Measurements from ENCODE around the gene NOS1AP.

NOS1AP gene

DNA sequence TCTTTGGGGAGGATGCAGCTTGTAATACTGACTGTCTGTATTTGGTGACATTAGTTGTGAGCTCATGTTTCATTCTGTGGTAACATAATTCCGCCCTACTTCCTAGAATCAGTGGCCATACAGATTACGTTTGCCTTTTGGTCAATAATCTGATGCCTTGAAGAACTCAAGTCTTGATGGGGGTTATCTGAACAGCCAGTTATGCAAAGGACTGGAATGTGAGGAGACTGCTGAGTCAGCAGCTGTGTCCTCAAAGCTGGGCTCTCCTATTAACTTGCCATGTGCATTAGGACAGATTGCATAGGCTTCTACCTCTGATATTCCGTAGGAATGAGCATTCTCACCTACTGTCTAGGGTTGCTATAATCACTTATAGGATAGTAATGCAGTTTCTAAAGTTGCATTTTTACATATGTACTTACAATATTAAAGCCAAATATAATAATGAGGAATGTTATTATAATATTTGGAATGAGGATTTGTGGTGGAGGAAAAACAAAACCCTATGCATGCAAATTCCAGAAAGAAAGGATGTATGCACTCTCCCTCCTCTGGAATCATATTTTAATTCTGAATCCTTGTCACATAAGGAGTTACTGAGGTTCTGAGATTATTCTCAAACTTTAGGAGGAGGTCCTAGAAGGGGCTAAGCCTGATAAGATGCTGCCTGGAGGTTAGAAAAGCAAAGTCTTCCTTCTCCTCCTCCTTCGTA, 116.0 kb downstream of the NOS1AP start:
- FAIRE-seq = no peak
- DNase-seq (ENCODE audit: insufficient read length, low spot score) = no peak
- no peak for TF ChIP-seq POLR2A (IDR thresholded peaks at IDR 0.05; ENCODE audit: low read depth, low read length)

GRCh38 chr1:162186026-162186374, 116.5 kb downstream of the NOS1AP start:
- FAIRE-seq = no peak
- TF ChIP-seq POLR2A (IDR thresholded peaks at IDR 0.05; ENCODE audit: low read depth, low read length) = no peak
- DNase-seq (ENCODE audit: insufficient read length, low spot score) = no peak

DNA sequence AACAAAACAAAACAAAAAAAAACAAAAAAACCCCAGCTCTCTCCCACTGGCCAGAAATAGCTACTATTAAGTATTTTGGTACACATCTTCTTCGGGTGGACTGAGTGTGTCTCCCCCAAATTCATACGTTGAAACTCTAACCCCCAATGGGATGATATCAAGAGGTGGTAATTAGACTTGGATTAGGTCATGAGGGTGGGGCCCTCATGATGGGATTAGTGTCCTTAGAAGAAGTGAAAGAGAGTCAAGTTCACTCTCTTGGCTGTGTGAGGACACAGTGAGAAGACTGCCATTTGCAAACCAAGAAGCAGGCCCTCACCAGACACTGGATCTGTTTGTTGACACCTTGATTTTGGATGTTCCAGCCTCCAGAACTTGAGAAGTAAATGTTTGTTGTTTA, 116.9 kb downstream of the NOS1AP start:
- FAIRE-seq (no peak), DNase-seq (ENCODE audit: insufficient read length, low spot score) (no peak)
- no peak for TF ChIP-seq POLR2A (IDR thresholded peaks at IDR 0.05; ENCODE audit: low read depth, low read length)

DNA sequence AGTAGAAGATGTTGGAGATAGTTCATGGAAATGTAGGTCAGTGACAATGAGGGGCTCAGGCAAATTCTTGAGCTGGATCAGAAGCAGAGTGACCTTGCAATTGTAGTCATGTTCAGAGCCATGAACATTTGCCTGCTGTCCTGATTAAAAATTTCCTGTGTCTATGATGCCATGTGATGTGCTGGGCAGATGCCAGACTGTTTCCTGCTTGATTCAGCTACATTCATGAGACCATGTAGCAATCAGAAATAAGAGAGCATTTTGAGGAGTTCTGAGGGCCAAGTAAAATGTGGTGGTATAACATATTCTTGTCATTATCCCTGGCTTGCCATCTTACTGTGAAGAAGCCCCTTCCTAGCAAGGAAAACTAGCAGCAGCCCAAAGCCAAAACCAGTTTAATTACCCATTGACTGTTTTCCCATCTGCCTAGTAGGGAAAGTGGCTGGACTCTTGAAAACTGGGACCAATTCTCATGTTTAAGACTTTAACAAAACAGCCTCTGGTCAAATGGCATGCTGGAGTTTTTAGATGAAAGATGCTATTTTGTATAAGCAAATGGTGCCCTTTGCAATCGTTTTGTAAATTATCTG, 118.3 kb downstream of the NOS1AP start:
- TF ChIP-seq POLR2A (IDR thresholded peaks at IDR 0.05; ENCODE audit: low read depth, low read length) = no peak
- DNase-seq (ENCODE audit: insufficient read length, low spot score) (no peak), FAIRE-seq (no peak)

- no peak for FAIRE-seq
- no peak for TF ChIP-seq POLR2A (IDR thresholded peaks at IDR 0.05; ENCODE audit: low read depth, low read length)
- DNase-seq (ENCODE audit: insufficient read length, low spot score) = no peak
Observed at GRCh38 chr1:162189345-162189744, 119.9 kb downstream of the NOS1AP start.

DNA sequence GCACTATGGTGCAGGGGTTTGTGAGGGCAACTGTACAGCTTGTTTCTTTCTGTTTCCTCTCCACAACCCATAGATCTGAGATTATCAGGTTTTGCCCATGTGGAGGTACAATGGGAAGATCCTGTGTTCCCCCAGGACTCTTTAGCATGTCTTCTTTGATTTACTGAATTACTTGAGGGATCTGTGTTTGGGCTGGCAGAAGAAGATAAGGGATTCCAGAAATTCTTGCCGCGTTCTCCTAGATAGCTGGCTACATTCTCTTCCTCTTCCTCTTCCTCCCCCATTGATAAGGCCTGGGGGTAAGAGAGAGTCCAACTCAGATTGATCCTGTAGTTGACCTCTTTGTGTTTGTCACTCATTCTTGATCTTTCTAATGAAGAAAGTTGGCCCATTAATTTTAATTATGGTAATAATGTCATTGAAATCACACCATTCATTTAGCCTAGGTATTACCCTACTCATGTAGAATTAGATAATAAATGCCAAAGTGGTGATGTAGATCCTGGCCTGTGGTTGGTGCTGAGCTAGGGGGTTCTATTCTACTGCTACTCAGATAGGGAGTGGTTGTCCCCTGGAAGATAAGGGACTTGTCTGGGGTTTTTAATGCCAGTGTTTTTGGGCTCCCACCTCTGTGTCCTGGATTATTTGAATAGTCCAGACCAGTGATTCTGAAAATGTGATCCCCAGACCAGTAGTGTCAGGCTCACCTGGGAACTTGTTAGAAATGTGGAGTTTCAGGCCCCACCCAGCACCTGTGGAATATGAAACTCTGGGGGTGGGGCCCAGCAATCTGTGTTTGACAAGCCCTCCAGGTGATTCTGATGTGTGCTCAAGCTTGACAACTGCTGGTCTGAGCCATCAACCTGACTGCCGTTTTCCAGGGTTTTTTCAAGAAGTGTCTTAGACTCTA, 122.2 kb downstream of the NOS1AP start:
- no peak for TF ChIP-seq POLR2A (IDR thresholded peaks at IDR 0.05; ENCODE audit: low read depth, low read length)

GRCh38 chr1:162192306-162192678, 122.8 kb downstream of the NOS1AP start:
- no peak for DNase-seq (ENCODE audit: insufficient read length, low spot score)
- no peak for FAIRE-seq
- TF ChIP-seq POLR2A (IDR thresholded peaks at IDR 0.05; ENCODE audit: low read depth, low read length) = no peak

More for the DNA sequence above, 122.2 kb downstream of the NOS1AP start:
- DNase-seq (ENCODE audit: insufficient read length, low spot score) (no peak), FAIRE-seq (no peak)

GRCh38 chr1:162192763-162193162, 123.3 kb downstream of the NOS1AP start:
- DNase-seq (ENCODE audit: insufficient read length, low spot score) = no peak
- TF ChIP-seq POLR2A (IDR thresholded peaks at IDR 0.05; ENCODE audit: low read depth, low read length) = no peak
- no peak for FAIRE-seq

- TF ChIP-seq POLR2A (IDR thresholded peaks at IDR 0.05; ENCODE audit: low read depth, low read length) = no peak
- DNase-seq (ENCODE audit: insufficient read length, low spot score) (no peak), FAIRE-seq (no peak)
Observed at GRCh38 chr1:162193221-162193620, 123.7 kb downstream of the NOS1AP start.

DNA sequence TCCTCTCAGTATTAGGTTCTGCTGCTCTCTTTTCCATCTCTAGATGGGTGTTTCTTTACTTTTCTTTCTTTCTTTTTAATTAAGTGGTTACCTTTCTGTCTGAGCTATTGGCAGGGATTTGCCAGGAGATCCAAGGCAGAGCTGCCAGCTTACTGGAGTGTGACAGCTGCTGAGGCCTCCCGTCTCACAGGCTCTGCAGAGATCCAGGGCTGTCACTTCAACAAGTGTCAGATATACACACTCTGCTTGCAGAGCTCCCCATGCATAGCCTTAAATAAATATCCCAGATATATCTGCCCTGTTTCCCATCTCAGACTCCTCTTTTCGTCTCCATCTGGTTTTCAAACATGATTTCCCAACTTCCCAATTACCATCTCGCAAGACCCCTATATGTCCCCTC, 124.3 kb downstream of the NOS1AP start:
- no peak for TF ChIP-seq POLR2A (IDR thresholded peaks at IDR 0.05; ENCODE audit: low read depth, low read length)
- DNase-seq (ENCODE audit: insufficient read length, low spot score) = no peak
- no peak for FAIRE-seq

DNA sequence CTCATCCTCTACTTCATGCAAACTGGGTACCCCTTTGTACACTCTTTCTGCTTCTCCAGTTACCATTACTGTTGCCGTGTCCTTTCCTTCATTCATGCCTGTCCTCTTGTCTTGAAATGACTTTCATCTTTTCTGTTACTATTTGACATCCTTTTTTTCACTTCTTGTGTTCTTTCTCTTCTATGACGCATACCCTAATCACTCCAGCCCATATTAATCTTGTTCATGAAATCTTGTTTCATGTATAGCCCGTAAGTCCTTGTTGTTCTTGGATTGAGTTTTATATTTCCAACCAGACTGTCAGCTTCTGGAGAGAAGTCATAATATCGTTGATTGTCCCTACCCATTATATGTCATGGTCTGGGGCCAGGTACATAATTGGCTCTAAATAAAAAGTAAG, 126.1 kb downstream of the NOS1AP start:
- DNase-seq (ENCODE audit: insufficient read length, low spot score) (no peak), FAIRE-seq (no peak)
- no peak for TF ChIP-seq POLR2A (IDR thresholded peaks at IDR 0.05; ENCODE audit: low read depth, low read length)

DNA sequence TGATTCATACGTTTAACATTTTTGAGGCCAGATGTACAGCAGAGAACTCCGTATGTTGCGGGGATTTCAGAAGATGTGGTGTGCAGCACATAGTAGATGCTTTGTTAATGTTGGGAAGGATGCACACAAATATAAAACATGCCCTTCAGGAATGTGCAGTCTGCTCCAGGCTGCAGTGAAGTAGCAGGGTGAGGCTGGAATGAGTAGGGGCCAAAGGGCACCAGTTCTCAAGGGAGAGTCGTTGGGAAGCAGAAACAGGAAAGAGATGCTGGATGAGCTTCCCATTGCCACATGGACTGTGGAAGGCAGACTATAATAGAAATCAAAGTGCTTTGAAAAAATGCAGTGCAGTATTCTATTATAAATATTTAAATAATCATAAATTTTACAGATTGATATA, 126.9 kb downstream of the NOS1AP start:
- DNase-seq (ENCODE audit: insufficient read length, low spot score) (no peak), FAIRE-seq (no peak)
- no peak for TF ChIP-seq POLR2A (IDR thresholded peaks at IDR 0.05; ENCODE audit: low read depth, low read length)

DNA sequence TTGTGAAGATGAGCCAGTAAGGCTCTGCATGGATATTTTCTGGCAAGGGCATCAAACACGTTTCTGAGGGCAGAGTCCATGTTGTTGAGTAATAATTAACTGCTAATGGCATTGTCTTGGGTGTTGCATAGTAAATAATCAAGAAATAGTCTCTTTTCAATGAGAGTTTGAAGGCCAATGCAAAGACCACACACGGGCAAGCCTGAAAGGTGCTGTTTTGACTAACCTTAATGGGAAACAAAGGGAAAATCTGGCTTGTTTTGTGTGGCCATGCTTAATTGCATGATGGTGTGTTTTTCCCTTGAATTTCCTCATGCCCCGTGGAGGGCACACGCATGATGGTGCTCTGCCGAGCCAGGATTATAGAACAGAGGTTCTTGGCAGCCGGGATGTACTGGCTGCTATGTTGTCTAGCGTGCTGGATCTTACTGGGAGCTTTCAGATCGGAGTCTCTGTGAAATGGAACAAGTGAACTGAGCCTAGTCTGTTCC, 127.6 kb downstream of the NOS1AP start:
- no peak for TF ChIP-seq POLR2A (IDR thresholded peaks at IDR 0.05; ENCODE audit: low read depth, low read length)
- FAIRE-seq = no peak
- no peak for DNase-seq (ENCODE audit: insufficient read length, low spot score)

DNA sequence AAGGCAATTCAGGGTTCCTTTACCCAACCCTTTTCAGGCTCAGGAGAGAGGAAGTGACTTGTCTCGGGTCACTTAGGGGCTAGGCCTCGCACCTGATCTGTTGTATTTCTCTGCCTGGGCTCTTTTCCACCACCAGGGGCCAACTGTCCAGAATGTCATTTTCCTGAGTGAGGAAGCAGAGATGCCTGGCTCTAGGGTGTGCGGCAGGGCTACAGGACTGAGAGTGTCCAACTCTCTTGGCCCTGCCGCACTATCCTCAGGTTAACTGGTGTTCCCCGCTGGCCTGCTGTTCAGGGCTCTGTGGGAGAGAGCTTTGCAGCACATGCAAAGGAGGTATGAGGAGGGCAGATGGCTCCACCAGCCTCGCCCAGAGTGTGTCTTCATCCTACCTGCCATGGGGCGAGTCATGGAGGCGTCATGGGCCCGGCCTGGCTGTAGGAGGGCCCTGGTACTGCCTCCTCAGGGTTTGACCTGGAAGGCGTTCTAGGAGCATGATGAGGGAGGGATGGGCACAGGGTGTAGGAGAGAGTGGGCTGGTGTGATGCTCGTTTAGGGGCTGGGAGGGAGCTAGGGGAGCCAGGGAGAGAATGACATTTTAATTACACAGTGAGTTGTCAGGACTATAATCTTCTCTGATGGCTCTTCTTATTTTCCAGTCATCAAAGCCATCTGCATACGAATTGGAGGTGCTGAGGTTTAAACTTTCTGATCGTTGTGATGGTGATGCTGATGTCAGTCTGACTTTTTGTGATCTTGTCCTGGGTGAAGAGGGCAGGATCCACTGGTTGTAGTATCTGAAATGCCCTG, 128.3 kb downstream of the NOS1AP start:
- DNase-seq (ENCODE audit: insufficient read length, low spot score) = no peak
- TF ChIP-seq POLR2A (IDR thresholded peaks at IDR 0.05; ENCODE audit: low read depth, low read length) = no peak
- no peak for FAIRE-seq

Data from H54 (cell line).